ENCODE data around the gene PPP6R3. TPM values are rescaled to one million over a fixed set of nuclear protein-coding genes. Genes with fewer than 3 reads are reported as not detected.

PPP6R3 gene
- polyA plus RNA-seq, 1 experiment, result 58.5 TPM

GRCh38 chr11:68424101-68424632, 36.4 kb upstream of the PPP6R3 start:
- Histone ChIP-seq H3K4me3 (ENCODE audit: low read depth, low read length) (no peak overlapping the region), H3K27ac (ENCODE audit: low read depth, low read length) (no peak overlapping the region), H3K27me3 (ENCODE audit: control insufficient read depth, insufficient read depth, low read length) (no peaks in the 10 kb centered on the region), H3K9me3 (ENCODE audit: control insufficient read depth, insufficient read depth, low read length) (peaks cover 16% of the 10 kb centered on the region)
- ChIA-PET CTCF (no interaction called here), POLR2A (no interaction called here)
- no peak for DNase-seq (ENCODE audit: low read depth, low spot score)
- TF ChIP-seq, protein P1, sequence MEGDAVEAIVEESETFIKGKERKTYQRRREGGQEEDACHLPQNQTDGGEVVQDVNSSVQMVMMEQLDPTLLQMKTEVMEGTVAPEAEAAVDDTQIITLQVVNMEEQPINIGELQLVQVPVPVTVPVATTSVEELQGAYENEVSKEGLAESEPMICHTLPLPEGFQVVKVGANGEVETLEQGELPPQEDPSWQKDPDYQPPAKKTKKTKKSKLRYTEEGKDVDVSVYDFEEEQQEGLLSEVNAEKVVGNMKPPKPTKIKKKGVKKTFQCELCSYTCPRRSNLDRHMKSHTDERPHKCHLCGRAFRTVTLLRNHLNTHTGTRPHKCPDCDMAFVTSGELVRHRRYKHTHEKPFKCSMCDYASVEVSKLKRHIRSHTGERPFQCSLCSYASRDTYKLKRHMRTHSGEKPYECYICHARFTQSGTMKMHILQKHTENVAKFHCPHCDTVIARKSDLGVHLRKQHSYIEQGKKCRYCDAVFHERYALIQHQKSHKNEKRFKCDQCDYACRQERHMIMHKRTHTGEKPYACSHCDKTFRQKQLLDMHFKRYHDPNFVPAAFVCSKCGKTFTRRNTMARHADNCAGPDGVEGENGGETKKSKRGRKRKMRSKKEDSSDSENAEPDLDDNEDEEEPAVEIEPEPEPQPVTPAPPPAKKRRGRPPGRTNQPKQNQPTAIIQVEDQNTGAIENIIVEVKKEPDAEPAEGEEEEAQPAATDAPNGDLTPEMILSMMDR (IDR thresholded peaks at IDR 0.05; ENCODE audit: low read depth, low read length), result no peak

- no peak overlapping the region for H3K27ac ChIP-seq (ENCODE audit: low read depth, low read length)
- POLR2A ChIA-PET, result no interaction called here
Observed at GRCh38 chr11:68424981-68425865, 35.3 kb upstream of the PPP6R3 start.

DNA sequence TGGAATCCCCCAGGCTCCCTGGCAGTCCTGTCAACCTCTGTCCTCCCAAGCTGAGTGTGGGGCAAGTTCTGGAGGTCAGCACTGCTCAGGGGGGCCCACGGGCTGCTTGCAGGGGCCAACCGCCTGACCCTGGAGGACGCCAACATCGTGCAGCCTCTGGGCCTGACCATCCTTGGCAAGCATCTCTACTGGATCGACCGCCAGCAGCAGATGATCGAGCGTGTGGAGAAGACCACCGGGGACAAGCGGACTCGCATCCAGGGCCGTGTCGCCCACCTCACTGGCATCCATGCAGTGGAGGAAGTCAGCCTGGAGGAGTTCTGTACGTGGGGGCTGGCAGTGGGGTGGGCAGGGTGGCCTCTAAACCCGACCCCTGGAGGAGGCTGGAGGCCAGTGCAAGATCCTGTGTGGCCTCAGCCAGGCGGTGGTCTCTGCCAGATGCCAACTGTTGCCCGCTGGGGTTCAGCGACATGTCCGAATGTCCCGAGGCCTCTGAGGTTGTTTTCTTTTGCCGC, 34.6 kb upstream of the PPP6R3 start:
- Histone ChIP-seq H3K9me3 (ENCODE audit: control insufficient read depth, insufficient read depth, low read length) (peaks cover 22% of the 10 kb centered on the region), H3K27ac (ENCODE audit: low read depth, low read length) (no peak overlapping the region), H3K27me3 (ENCODE audit: control insufficient read depth, insufficient read depth, low read length) (no peaks in the 10 kb centered on the region), H3K4me3 (ENCODE audit: low read depth, low read length) (no peak overlapping the region)
- CTCF ChIA-PET, result no interaction called here
- POLR2A ChIA-PET, result no interaction called here
- DNase-seq (ENCODE audit: low read depth, low spot score), result no peak
- TF ChIP-seq, protein P1 (IDR thresholded peaks at IDR 0.05; ENCODE audit: low read depth, low read length), result no peak

More at GRCh38 chr11:68424981-68425865, 35.3 kb upstream of the PPP6R3 start:
- Histone ChIP-seq H3K4me3 (ENCODE audit: low read depth, low read length) (no peak overlapping the region), H3K9me3 (ENCODE audit: control insufficient read depth, insufficient read depth, low read length) (peaks cover 22% of the 10 kb centered on the region), H3K27me3 (ENCODE audit: control insufficient read depth, insufficient read depth, low read length) (no peaks in the 10 kb centered on the region)
- TF ChIP-seq, protein P1 (IDR thresholded peaks at IDR 0.05; ENCODE audit: low read depth, low read length), result no peak
- CTCF ChIA-PET, result no interaction called here
- no peak for DNase-seq (ENCODE audit: low read depth, low spot score)

- POLR2A ChIA-PET, result no interaction called here
- CTCF ChIA-PET, result no interaction called here
- Histone ChIP-seq H3K4me3 (ENCODE audit: low read depth, low read length) (no peak overlapping the region), H3K27ac (ENCODE audit: low read depth, low read length) (no peak overlapping the region), H3K27me3 (ENCODE audit: control insufficient read depth, insufficient read depth, low read length) (no peaks in the 10 kb centered on the region), H3K9me3 (ENCODE audit: control insufficient read depth, insufficient read depth, low read length) (peaks cover 22% of the 10 kb centered on the region)
- TF ChIP-seq, protein P1 (IDR thresholded peaks at IDR 0.05; ENCODE audit: low read depth, low read length), result no peak
- DNase-seq (ENCODE audit: low read depth, low spot score), result no peak
Observed at GRCh38 chr11:68429661-68430060, 30.9 kb upstream of the PPP6R3 start.

- H3K27ac ChIP-seq (ENCODE audit: low read depth, low read length), result no peak overlapping the region
- TF ChIP-seq, protein P1 (IDR thresholded peaks at IDR 0.05; ENCODE audit: low read depth, low read length), result no peak
- DNase-seq (ENCODE audit: low read depth, low spot score), result no peak
- no peak overlapping the region for H3K4me3 ChIP-seq (ENCODE audit: low read depth, low read length)
- CTCF ChIA-PET, result no interaction called here
- H3K9me3 ChIP-seq (ENCODE audit: control insufficient read depth, insufficient read depth, low read length), result peaks cover 22% of the 10 kb centered on the region
- POLR2A ChIA-PET, result no interaction called here
- no peaks in the 10 kb centered on the region for H3K27me3 ChIP-seq (ENCODE audit: control insufficient read depth, insufficient read depth, low read length)
Observed at GRCh38 chr11:68430384-68430783, 30.2 kb upstream of the PPP6R3 start.

Measured in AG04450 (cell line).